Calu3 (cell line): Measurements from ENCODE around the gene RPS6KA5. TPM values are rescaled to one million over a fixed set of nuclear protein-coding genes. Genes with fewer than 3 reads are reported as not detected.

Source experiments
- BruUV-seq: library from RNA; stranded (reverse); fragments of 400-500 nt; replicated peaks from 2 replicates; lab custom pipeline; 2021; lab: Mats Ljungman, UMichigan
- CTCF ChIA-PET: fragments of 300-600 bp; sonication (Branson Sonifier 250); formaldehyde crosslinking; loops from one replicate; lab custom pipeline; 2022; ENCODE audit warnings: antibody characterized with exemption; lab: Charles Lee
- DNase-seq: peaks from one replicate; pipeline ENCODE4 v3.0.0; 2022
- H3K27ac Mint-ChIP-seq: one replicate; pipeline ENCODE4 v1.8.0; 2022; ENCODE audit warnings: mixed read lengths; ENCODE audit not compliant: unreplicated experiment
- H3K27me3 Mint-ChIP-seq: one replicate; pipeline ENCODE4 v1.8.0; 2022; ENCODE audit warnings: mixed read lengths; ENCODE audit not compliant: unreplicated experiment
- H3K36me3 Mint-ChIP-seq: one replicate; pipeline ENCODE4 v1.8.0; 2022; ENCODE audit warnings: mild to moderate bottlenecking, moderate library complexity, mixed read lengths; ENCODE audit not compliant: insufficient read depth, unreplicated experiment
- H3K4me1 Mint-ChIP-seq: one replicate; pipeline ENCODE4 v1.8.0; 2022; ENCODE audit warnings: mild to moderate bottlenecking, low read depth, mixed read lengths; ENCODE audit not compliant: unreplicated experiment
- H3K4me3 Mint-ChIP-seq: one replicate; pipeline ENCODE4 v1.8.0; 2022; ENCODE audit warnings: mild to moderate bottlenecking, low read depth, moderate library complexity, mixed read lengths; ENCODE audit not compliant: unreplicated experiment
- H3K9me3 Mint-ChIP-seq: one replicate; pipeline ENCODE4 v1.8.0; 2022; ENCODE audit warnings: low read depth, mixed read lengths; ENCODE audit not compliant: unreplicated experiment
- intact Hi-C: fragments of 100-400 bp; cut with micrococcal nuclease; formaldehyde crosslinking; loops from one replicate; pipeline ENCODE4 v1.10.0; 2022; ENCODE audit not compliant: unreplicated experiment
- total RNA-seq: library from RNA; stranded (reverse); gene quantifications from 2 replicates; pipeline ENCODE4 v1.2.3, GENCODE V29; 2022
- TF ChIP-seq, protein P1 (sequence below): fragments of 200-600 bp; IDR thresholded peaks from one replicate; pipeline ENCODE4 v1.8.0; 2022; ENCODE audit warnings: antibody characterized with exemption; ENCODE audit not compliant: unreplicated experiment

RPS6KA5 gene
- total RNA-seq, 1 experiment from 2014 or later: 10.3 TPM

DNA sequence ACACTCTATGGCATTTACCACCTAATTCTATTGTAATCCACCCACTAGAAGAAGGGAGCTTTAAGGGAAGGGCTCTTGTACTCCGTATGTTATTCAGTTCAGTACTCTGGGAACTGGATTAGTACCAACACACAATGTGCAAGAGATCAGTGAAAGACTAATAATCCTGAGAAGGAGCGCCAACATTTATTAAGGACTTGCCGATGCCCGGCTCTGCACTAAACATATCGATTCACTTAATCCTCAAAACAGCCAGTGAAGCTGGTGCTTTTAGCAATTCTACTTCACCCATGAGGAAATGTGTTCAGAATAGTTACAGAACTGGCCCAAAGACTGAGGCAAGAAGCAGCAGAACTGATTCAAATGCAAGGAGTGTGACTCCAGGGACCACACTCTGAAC, 80.9 kb downstream of the RPS6KA5 start:
- TF ChIP-seq, protein P1, sequence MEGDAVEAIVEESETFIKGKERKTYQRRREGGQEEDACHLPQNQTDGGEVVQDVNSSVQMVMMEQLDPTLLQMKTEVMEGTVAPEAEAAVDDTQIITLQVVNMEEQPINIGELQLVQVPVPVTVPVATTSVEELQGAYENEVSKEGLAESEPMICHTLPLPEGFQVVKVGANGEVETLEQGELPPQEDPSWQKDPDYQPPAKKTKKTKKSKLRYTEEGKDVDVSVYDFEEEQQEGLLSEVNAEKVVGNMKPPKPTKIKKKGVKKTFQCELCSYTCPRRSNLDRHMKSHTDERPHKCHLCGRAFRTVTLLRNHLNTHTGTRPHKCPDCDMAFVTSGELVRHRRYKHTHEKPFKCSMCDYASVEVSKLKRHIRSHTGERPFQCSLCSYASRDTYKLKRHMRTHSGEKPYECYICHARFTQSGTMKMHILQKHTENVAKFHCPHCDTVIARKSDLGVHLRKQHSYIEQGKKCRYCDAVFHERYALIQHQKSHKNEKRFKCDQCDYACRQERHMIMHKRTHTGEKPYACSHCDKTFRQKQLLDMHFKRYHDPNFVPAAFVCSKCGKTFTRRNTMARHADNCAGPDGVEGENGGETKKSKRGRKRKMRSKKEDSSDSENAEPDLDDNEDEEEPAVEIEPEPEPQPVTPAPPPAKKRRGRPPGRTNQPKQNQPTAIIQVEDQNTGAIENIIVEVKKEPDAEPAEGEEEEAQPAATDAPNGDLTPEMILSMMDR: no peak
- Mint-ChIP-seq H3K4me1 (no peaks in the 10 kb centered on the region), H3K4me3 (no peak overlapping the region), H3K9me3 (no peaks in the 10 kb centered on the region), H3K27ac (no peak overlapping the region), H3K27me3 (no peaks in the 10 kb centered on the region), H3K36me3 (no peaks in the 10 kb centered on the region)
- BruUV-seq: no TSS peak
- CTCF ChIA-PET: no interaction called here
- intact Hi-C loops: no loop called here
- DNase-seq: no peak

DNA sequence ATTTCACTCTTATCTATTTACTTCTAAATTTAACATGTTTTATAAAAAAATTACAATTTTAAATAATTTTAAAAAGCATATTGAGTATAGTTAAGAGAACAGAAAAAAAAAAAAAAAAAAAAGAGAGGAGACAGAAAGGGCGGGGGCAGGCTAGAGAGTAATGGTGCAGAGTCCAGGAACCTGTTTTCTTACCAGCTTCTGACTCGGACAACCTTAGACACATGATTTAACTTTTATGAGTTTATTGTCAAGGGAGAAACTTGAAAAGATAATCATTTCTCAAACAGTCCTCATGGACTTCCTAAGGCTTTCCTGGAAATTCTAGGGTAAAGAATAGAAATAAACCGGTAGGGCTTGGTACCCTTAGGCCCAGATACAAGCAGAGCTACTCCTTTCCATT, 84.3 kb downstream of the RPS6KA5 start:
- no peaks in the 10 kb centered on the region for H3K9me3 Mint-ChIP-seq
- no TSS peak for BruUV-seq
- CTCF ChIA-PET: no interaction called here
- H3K27me3 Mint-ChIP-seq: no peaks in the 10 kb centered on the region
- no peak overlapping the region for H3K27ac Mint-ChIP-seq
- DNase-seq: no peak
- intact Hi-C loops: no loop called here
- no peaks in the 10 kb centered on the region for H3K36me3 Mint-ChIP-seq
- TF ChIP-seq, protein P1: no peak
- no peaks in the 10 kb centered on the region for H3K4me1 Mint-ChIP-seq
- H3K4me3 Mint-ChIP-seq: no peak overlapping the region

DNA sequence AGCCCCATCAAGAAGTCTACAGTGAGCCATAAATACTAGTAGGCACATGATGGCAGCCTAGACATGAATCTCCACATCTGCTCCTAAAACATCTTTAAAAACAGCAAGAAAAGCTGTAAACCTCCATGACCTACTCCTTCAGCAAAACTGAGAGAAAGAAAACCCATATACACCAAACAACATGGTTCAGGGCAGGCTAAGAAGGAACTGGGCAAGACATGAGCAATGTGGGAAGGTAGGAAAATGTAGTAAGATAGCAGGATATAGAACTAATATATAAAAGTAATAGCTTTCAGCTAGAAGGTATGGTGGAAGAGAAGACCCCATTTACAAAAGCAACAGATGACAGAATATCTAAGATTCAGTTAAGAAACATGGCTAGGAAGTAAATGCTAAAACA, 88.8 kb downstream of the RPS6KA5 start:
- H3K36me3 Mint-ChIP-seq: no peaks in the 10 kb centered on the region
- peaks cover 11% of the 10 kb centered on the region for H3K4me1 Mint-ChIP-seq
- H3K9me3 Mint-ChIP-seq: no peaks in the 10 kb centered on the region
- H3K4me3 Mint-ChIP-seq: no peak overlapping the region
- TF ChIP-seq, protein P1: no peak
- intact Hi-C loops: loop anchor here (1.0 kb wide), 1 partner anchor 10 kb away; no protein-coding TSS in a partner anchor
- BruUV-seq: no TSS peak
- CTCF ChIA-PET: no interaction called here
- H3K27me3 Mint-ChIP-seq: no peaks in the 10 kb centered on the region
- peak overlapping the region; percentile 15 for H3K27ac Mint-ChIP-seq
- no peak for DNase-seq

DNA sequence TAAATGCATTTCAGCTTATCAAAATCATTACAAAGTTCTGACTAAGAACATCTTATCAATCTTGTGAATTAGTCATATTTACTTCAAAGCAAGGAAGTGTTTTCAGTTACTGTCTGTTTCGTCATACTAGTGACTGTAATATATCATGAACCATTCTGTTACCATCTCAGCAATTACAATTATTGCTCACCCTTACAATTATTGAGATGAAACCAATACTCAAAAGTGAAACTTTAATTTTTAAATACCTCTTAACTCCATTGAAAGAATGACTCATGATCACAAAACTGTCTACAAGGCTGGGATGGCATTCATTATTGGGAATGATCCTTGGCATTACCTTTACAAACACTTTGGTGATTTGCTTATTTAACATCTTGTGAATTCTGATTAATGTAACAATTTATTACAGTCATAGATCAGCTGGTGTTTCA, 90.3 kb downstream of the RPS6KA5 start:
- H3K27ac Mint-ChIP-seq: peak overlapping the region; percentile 77
- TF ChIP-seq, protein P1: no peak
- no peaks in the 10 kb centered on the region for H3K36me3 Mint-ChIP-seq
- H3K4me3 Mint-ChIP-seq: peak overlapping the region; percentile 8
- no peaks in the 10 kb centered on the region for H3K9me3 Mint-ChIP-seq
- CTCF ChIA-PET: interaction anchor here (0.9 to 1.1 kb wide), 2 partner anchors 36 to 67 kb away, joined by 3 to 4 read pairs; no protein-coding TSS in a partner anchor
- BruUV-seq: no TSS peak
- intact Hi-C loops: no loop called here
- no peaks in the 10 kb centered on the region for H3K27me3 Mint-ChIP-seq
- peaks cover 21% of the 10 kb centered on the region for H3K4me1 Mint-ChIP-seq
- DNase-seq: no peak
